ENCODE results near the gene MYRIP. TPM values are rescaled to one million over a fixed set of nuclear protein-coding genes. Genes with fewer than 3 reads are reported as not detected.

Gene MYRIP
- total and polyA plus RNA-seq, 10 of the 15 experiments (the other 5 are each of a cell fraction or from before 2014, with no cell fraction given), result 0.03 to 0.08 (median 0.04) TPM; not detected in 6

- intact Hi-C loops (cut with micrococcal nuclease; ENCODE audit: unreplicated experiment) (no loop called here), in situ Hi-C loops (cut with MboI) (no loop called here)
- Histone ChIP-seq H3K36me3 (ENCODE audit: control insufficient read depth in 2 of 2, insufficient read depth in 2 of 2, low read length in 1 of 2) (no peaks in the 10 kb centered on the region), H3K9ac (ENCODE audit: control insufficient read depth, insufficient read depth, low read length) (no peak overlapping the region), H2AFZ (ENCODE audit: control insufficient read depth, low read depth, low read length) (no peak overlapping the region), H3K79me2 (ENCODE audit: control insufficient read depth, insufficient read depth, low read length) (no peaks in the 10 kb centered on the region), H3K4me1 (ENCODE audit: control insufficient read depth, insufficient read depth, low read length) (no peaks in the 10 kb centered on the region), H3K27me3 (replicated peaks in 1 of 2; ENCODE audit: control insufficient read depth in 2 of 2, insufficient read depth in 2 of 2, low read length in 1 of 2) (no peaks in the 10 kb centered on the region), H4K20me1 (ENCODE audit: control insufficient read depth, insufficient read depth) (no peaks in the 10 kb centered on the region), H3K9me3 (replicated peaks; ENCODE audit: control insufficient read depth, insufficient read depth, low read length) (no peaks in the 10 kb centered on the region), H3K4me3 (no peak overlapping the region), H3K27ac (ENCODE audit: control insufficient read depth, insufficient read depth) (no peak overlapping the region), H3K4me2 (ENCODE audit: control insufficient read depth, insufficient read depth) (no peak overlapping the region)
- FAIRE-seq (no peak), ATAC-seq (no peak), DNase-seq (ENCODE audit: low read depth, low spot score) (no peak)
- ChIA-PET SMC1A (ENCODE audit: uncharacterized antibody, unreplicated experiment) (no interaction called here), RAD21 (ENCODE audit: unreplicated experiment) (no interaction called here), CTCF (no interaction called here), POLR2A (no interaction called here)
- 35% methylated on average over 2 of the region's 2 CpGs for WGBS (ENCODE audit: insufficient coverage, insufficient replicate concordance, low lambda C conversion rate, missing lambda C conversion rate)
- TF ChIP-seq CREB1 (IDR thresholded peaks at IDR 0.05; ENCODE audit: low read depth) (no peak), POLR2A (IDR thresholded peaks at IDR 0.05; ENCODE audit: low read depth, low read length) (no peak), CEBPB (IDR thresholded peaks at IDR 0.05; ENCODE audit: borderline replicate concordance in 1 of 2, low read depth in 2 of 2, low read length in 2 of 2) (no peak)
- TF ChIP-seq, protein P1, sequence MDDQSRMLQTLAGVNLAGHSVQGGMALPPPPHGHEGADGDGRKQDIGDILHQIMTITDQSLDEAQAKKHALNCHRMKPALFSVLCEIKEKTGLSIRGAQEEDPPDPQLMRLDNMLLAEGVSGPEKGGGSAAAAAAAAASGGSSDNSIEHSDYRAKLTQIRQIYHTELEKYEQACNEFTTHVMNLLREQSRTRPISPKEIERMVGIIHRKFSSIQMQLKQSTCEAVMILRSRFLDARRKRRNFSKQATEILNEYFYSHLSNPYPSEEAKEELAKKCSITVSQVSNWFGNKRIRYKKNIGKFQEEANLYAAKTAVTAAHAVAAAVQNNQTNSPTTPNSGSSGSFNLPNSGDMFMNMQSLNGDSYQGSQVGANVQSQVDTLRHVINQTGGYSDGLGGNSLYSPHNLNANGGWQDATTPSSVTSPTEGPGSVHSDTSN (IDR thresholded peaks at IDR 0.05; ENCODE audit: insufficient replicate concordance, low read depth, low read length), result no peak
- BruUV-seq (replicated peaks), result no TSS peak
Measured at GRCh38 chr3:40268802-40269524, 459.6 kb downstream of the MYRIP start.

DNA sequence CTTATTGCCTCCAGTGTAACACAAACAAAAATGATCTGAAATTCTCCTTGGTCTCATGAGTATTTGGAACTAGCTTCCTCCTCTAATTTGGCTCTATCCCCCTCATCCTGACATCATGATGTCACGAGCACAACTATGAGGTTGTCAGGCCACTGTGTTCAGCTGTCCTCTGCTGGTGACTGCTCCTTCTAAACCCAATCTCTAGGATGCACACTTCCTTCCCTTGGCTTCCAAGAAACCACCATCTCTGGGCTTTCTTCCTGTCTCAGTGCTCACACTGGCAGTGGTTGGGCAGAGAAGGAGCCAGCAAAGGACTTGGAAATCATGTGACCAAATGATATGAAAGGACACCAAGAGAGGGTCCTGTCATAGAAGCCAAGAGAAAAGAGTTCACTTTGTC, 469.4 kb downstream of the MYRIP start:
- no peak for DNase-seq (ENCODE audit: low read depth, low spot score)
- H3K4me1 ChIP-seq (ENCODE audit: control insufficient read depth, insufficient read depth, low read length), result no peaks in the 10 kb centered on the region
- intact Hi-C loops (cut with micrococcal nuclease; ENCODE audit: unreplicated experiment) (no loop called here), in situ Hi-C loops (cut with MboI) (no loop called here)
- no peak for TF ChIP-seq KLF5 (IDR thresholded peaks at IDR 0.05; ENCODE audit: partially characterized antibody)
- no peak for TF ChIP-seq LARP7 (IDR thresholded peaks at IDR 0.05)
- TF ChIP-seq YBX1 (IDR thresholded peaks at IDR 0.05), result no peak
- no peak for TF ChIP-seq BCL11A (IDR thresholded peaks at IDR 0.05; ENCODE audit: low read depth, low read length)
- TF ChIP-seq YY1 (IDR thresholded peaks at IDR 0.05; ENCODE audit: low read depth, low read length), result no peak
- no peak for TF ChIP-seq SIN3A (IDR thresholded peaks at IDR 0.05; ENCODE audit: low read depth, low read length)
- RAD21 ChIA-PET (ENCODE audit: unreplicated experiment), result no interaction called here
- FAIRE-seq, result no peak
- POLR2A ChIA-PET, result no interaction called here
- H3K9me3 ChIP-seq (replicated peaks; ENCODE audit: control insufficient read depth, insufficient read depth, low read length), result no peaks in the 10 kb centered on the region
- H3K27me3 ChIP-seq (replicated peaks in 1 of 2; ENCODE audit: control insufficient read depth in 2 of 2, insufficient read depth in 2 of 2, low read length in 1 of 2), result no peaks in the 10 kb centered on the region
- BruUV-seq (replicated peaks), result no TSS peak
- no peak overlapping the region for H3K9ac ChIP-seq (ENCODE audit: control insufficient read depth, insufficient read depth, low read length)
- WGBS (ENCODE audit: insufficient coverage, insufficient replicate concordance, low lambda C conversion rate, missing lambda C conversion rate), result 0% methylated on average over 1 of the region's 1 CpG
- H3K4me3 ChIP-seq, result no peak overlapping the region
- H3K79me2 ChIP-seq (ENCODE audit: control insufficient read depth, insufficient read depth, low read length), result no peaks in the 10 kb centered on the region
- ATAC-seq, result no peak
- SMC1A ChIA-PET (ENCODE audit: uncharacterized antibody, unreplicated experiment), result no interaction called here
- CTCF ChIA-PET, result no interaction called here
- no peak overlapping the region for H2AFZ ChIP-seq (ENCODE audit: control insufficient read depth, low read depth, low read length)
- no peak overlapping the region for H3K27ac ChIP-seq (ENCODE audit: control insufficient read depth, insufficient read depth)
- no peaks in the 10 kb centered on the region for H3K36me3 ChIP-seq (ENCODE audit: control insufficient read depth in 2 of 2, insufficient read depth in 2 of 2, low read length in 1 of 2)
- no peaks in the 10 kb centered on the region for H4K20me1 ChIP-seq (ENCODE audit: control insufficient read depth, insufficient read depth)
- no peak overlapping the region for H3K4me2 ChIP-seq (ENCODE audit: control insufficient read depth, insufficient read depth)

All from GM12878 (cell line).